A673 (cell line): ENCODE measurements around the gene STAG1.
"Not testable (repeated sequence)": the region's sequence is repeated elsewhere in the genome, so short reads cannot be mapped to it uniquely, and the experiment has no call there.

Experiments used
- CTCF ChIP-seq: fragments of 300-800, 200-600 bp; sonication (generic); conservative IDR thresholded peaks from 2 replicates; pipeline ENCODE4 v1.5.1; 2017; ENCODE audit warnings: low read depth, mild to moderate bottlenecking, antibody characterized with exemption, low read length, moderate library complexity, mixed read lengths
- EZH2 ChIP-seq: fragments of 200-600 bp; sonication (generic); IDR thresholded peaks from 2 replicates; pipeline ENCODE4 v1.6.1; 2017; ENCODE audit warnings: borderline replicate concordance, low read depth, mild to moderate bottlenecking, mixed read lengths, antibody characterized with exemption, low read length; ENCODE audit not compliant: poor library complexity, severe bottlenecking

- TF ChIP-seq CTCF, EZH2: not testable (repeated sequence)
These were observed 417.5 kb downstream of the STAG1 start for GRCh38 chr3:136334726-136335125.
